SK-N-SH treated with all-trans-retinoic acid at 6 μM for 48 hours (cell line): ENCODE results near the gene GMPR2.

ENCODE experiments used
- ATAC-seq: fragments of 200-7000 bp; cut with Tn5 transposase; 3 replicates; pipeline ENCODE4 v1.9.1; 2020; ENCODE audit warnings: mild to moderate bottlenecking, moderate library complexity
- ARNTL ChIP-seq: fragments of 450-650 bp; formaldehyde crosslinking; IDR thresholded peaks from 2 replicates; pipeline ENCODE4 v1.5.0; 2020; ENCODE audit warnings: low read depth, mild to moderate bottlenecking, moderate library complexity, borderline replicate concordance
- BACH2 ChIP-seq: fragments of 250-450 bp; sonication (Bioruptor Pico); IDR thresholded peaks from 2 replicates; pipeline ENCODE4 v1.9.0; 2021; ENCODE audit warnings: mild to moderate bottlenecking, borderline replicate concordance
- CREB5 ChIP-seq: fragments of 250-450 bp; sonication (Bioruptor Pico); IDR thresholded peaks from 2 replicates; pipeline ENCODE4 v1.5.1; 2020; ENCODE audit warnings: low read depth, mild to moderate bottlenecking, moderate library complexity
- CSDC2 ChIP-seq: fragments of 250-450 bp; sonication (Bioruptor Pico); IDR thresholded peaks from 2 replicates; pipeline ENCODE4 v1.5.0; 2020; ENCODE audit warnings: mild to moderate bottlenecking, moderate library complexity
- ESRRG ChIP-seq: fragments of 250-450 bp; sonication (Bioruptor Pico); IDR thresholded peaks from 2 replicates; pipeline ENCODE4 v1.6.1; 2021; ENCODE audit warnings: mild to moderate bottlenecking
- GLIS3 ChIP-seq: fragments of 250-450 bp; sonication (Bioruptor Pico); IDR thresholded peaks from 2 replicates; pipeline ENCODE4 v1.5.0; 2020; ENCODE audit warnings: mild to moderate bottlenecking, moderate library complexity
- ISL1 ChIP-seq: fragments of 250-450 bp; sonication (Bioruptor Pico); IDR thresholded peaks from 2 replicates; pipeline ENCODE4 v2.1.2; 2022; ENCODE audit warnings: mild to moderate bottlenecking, moderate library complexity
- OSR1 ChIP-seq: fragments of 250-450 bp; sonication (Bioruptor Pico); IDR thresholded peaks from 2 replicates; pipeline ENCODE4 v1.8.0; 2022; ENCODE audit warnings: moderate library complexity, mild to moderate bottlenecking, inconsistent platforms
- PATZ1 ChIP-seq: fragments of 250-450 bp; sonication (Bioruptor Pico); IDR thresholded peaks from 2 replicates; pipeline ENCODE4 v1.8.0; 2020; ENCODE audit warnings: mild to moderate bottlenecking, moderate library complexity, borderline replicate concordance
- PPARA ChIP-seq: fragments of 250-450 bp; sonication (Bioruptor Pico); IDR thresholded peaks from 2 replicates; pipeline ENCODE4 v1.5.0; 2020; ENCODE audit warnings: mild to moderate bottlenecking, borderline replicate concordance
- RARB ChIP-seq: fragments of 250-450 bp; sonication (Bioruptor Pico); IDR thresholded peaks from 2 replicates; pipeline ENCODE4 v1.8.0; 2021; ENCODE audit warnings: mild to moderate bottlenecking, moderate library complexity
- SNAI2 ChIP-seq: fragments of 250-450 bp; sonication (Bioruptor Pico); IDR thresholded peaks from 2 replicates; pipeline ENCODE4 v1.5.0; 2020; ENCODE audit warnings: mild to moderate bottlenecking, moderate library complexity
- TCF4 ChIP-seq: fragments of 250-450 bp; sonication (Bioruptor Pico); IDR thresholded peaks from 2 replicates; pipeline ENCODE4 v1.8.0; 2021; ENCODE audit warnings: mild to moderate bottlenecking, moderate library complexity, borderline replicate concordance
- TOX ChIP-seq: fragments of 250-450 bp; sonication (Bioruptor Pico); IDR thresholded peaks from 2 replicates; pipeline ENCODE4 v1.8.0; 2021; ENCODE audit warnings: mild to moderate bottlenecking, moderate library complexity, borderline replicate concordance
- TSHZ2 ChIP-seq: fragments of 250-450 bp; sonication (Bioruptor Pico); IDR thresholded peaks from 2 replicates; pipeline ENCODE4 v1.5.0; 2020; ENCODE audit warnings: mild to moderate bottlenecking, moderate library complexity
- ZC3H10 ChIP-seq: fragments of 250-450 bp; sonication (Bioruptor Pico); IDR thresholded peaks from 2 replicates; pipeline ENCODE4 v1.5.1; 2021; ENCODE audit warnings: mild to moderate bottlenecking, moderate library complexity
- ZFP3 ChIP-seq: fragments of 250-450 bp; sonication (Bioruptor Pico); IDR thresholded peaks from 2 replicates; pipeline ENCODE4 v1.5.0; 2020; ENCODE audit warnings: mild to moderate bottlenecking, moderate library complexity
- ZFP30 ChIP-seq: fragments of 450-650 bp; formaldehyde crosslinking; IDR thresholded peaks from 2 replicates; pipeline ENCODE4 v1.5.0; 2022; ENCODE audit warnings: mild to moderate bottlenecking, moderate library complexity
- ZNF565 ChIP-seq: fragments of 450-650 bp; formaldehyde crosslinking; conservative IDR thresholded peaks from 2 replicates; pipeline ENCODE4 v1.5.0; 2020; ENCODE audit warnings: low read depth, mild to moderate bottlenecking, moderate library complexity
- ZNF70 ChIP-seq: fragments of 450-650 bp; formaldehyde crosslinking; IDR thresholded peaks from 2 replicates; pipeline ENCODE4 v1.5.0; 2020; ENCODE audit warnings: mild to moderate bottlenecking, moderate library complexity
- ZNF8 ChIP-seq: fragments of 450-650 bp; formaldehyde crosslinking; IDR thresholded peaks from 2 replicates; pipeline ENCODE4 v1.5.0; 2020; ENCODE audit warnings: mild to moderate bottlenecking, moderate library complexity
- TF ChIP-seq, protein P1 (sequence below): fragments of 250-450 bp; sonication (Bioruptor Pico); IDR thresholded peaks from 2 replicates; pipeline ENCODE4 v1.5.1; 2021; ENCODE audit warnings: mild to moderate bottlenecking, moderate library complexity
- TF ChIP-seq, protein P2 (sequence below): fragments of 250-450 bp; sonication (Bioruptor Pico); IDR thresholded peaks from 2 replicates; pipeline ENCODE4 v1.8.0; 2021; ENCODE audit warnings: low read depth, mild to moderate bottlenecking, moderate library complexity, borderline replicate concordance

GMPR2 gene

DNA sequence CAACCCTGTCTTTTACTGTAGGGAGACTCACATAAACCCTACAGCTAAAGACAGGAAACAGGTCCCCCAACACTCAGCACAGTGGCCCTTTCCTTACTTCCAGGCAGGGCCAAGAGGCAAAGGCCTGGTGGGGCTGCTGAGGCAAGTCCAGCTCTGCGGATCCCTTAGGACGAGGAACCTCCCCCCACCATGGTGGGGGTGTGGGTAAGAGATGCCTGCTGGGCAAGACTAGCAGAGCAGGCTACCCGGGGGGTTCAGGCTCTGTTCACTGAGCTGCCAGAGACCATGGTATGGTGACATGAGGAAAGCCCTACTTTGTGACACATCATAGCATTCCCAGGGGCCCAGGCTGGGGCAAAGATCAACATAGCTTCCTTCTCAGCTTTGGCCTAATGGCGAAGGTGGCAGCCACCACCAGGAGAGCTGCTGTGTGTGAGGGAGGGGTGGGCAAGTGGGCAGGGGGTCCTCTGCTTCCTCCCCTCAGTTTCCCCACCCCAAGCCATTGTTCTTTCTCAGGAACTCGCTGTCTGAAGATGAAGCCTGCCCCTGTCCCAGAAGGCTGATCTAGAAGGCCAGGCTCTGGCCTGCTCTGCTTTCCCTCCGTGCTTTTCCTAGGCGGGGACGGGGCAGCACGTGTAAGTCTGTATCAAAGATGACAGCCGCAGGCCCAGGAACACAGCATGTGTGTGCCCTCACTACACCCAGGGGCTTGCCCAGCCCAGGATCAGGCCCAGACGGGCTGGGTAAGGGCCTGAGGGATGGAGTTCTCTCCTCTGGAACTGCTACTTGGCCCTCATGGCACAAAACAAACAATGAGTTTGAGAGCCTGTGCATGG, 19.8 kb downstream of the GMPR2 start:
- TF ChIP-seq RARB (CRISPR knock-in tag) (no peak), BACH2 (no peak), ZNF8 (CRISPR knock-in tag) (no peak), GLIS3 (no peak), ZNF565 (CRISPR knock-in tag) (no peak), PPARA (CRISPR knock-in tag) (no peak), ZFP30 (no peak), TCF4 (CRISPR knock-in tag) (no peak), ZC3H10 (CRISPR knock-in tag) (no peak), ZNF70 (CRISPR knock-in tag) (no peak), ZFP3 (CRISPR knock-in tag) (no peak), ESRRG (CRISPR knock-in tag) (no peak)
- TF ChIP-seq, protein P1, sequence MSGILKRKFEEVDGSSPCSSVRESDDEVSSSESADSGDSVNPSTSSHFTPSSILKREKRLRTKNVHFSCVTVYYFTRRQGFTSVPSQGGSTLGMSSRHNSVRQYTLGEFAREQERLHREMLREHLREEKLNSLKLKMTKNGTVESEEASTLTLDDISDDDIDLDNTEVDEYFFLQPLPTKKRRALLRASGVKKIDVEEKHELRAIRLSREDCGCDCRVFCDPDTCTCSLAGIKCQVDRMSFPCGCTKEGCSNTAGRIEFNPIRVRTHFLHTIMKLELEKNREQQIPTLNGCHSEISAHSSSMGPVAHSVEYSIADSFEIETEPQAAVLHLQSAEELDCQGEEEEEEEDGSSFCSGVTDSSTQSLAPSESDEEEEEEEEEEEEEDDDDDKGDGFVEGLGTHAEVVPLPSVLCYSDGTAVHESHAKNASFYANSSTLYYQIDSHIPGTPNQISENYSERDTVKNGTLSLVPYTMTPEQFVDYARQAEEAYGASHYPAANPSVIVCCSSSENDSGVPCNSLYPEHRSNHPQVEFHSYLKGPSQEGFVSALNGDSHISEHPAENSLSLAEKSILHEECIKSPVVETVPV (CRISPR knock-in tag), result no peak
- ATAC-seq, result no peak

DNA sequence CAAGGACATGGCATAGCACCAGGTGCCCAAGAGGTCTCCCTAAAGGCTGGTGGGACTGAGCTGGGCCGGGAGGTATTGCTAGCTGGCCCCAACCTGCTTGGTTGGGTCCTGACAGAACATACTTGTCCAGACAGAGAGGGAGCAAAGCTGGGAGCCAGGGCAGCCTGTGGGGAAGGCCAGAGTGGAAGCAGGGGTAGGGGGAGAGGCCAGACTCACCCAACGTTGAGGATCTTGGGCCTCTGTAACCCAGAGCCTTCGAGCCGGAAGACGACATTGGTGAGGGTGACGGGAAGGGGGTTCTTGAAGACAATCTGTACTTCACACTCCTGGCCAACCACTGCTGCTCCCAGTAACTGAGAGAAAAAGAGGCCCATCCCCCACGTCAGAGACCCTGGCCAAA, 21.2 kb downstream of the GMPR2 start:
- ATAC-seq, result no peak
- TF ChIP-seq ZNF565 (CRISPR knock-in tag) (no peak), SNAI2 (no peak), ESRRG (CRISPR knock-in tag) (no peak), PPARA (CRISPR knock-in tag) (no peak), TCF4 (CRISPR knock-in tag) (no peak), ZFP30 (no peak), ZC3H10 (CRISPR knock-in tag) (no peak), GLIS3 (no peak), CSDC2 (CRISPR knock-in tag) (no peak), TSHZ2 (CRISPR knock-in tag) (no peak), RARB (CRISPR knock-in tag) (no peak), ARNTL (no peak), CREB5 (CRISPR knock-in tag) (no peak)
- TF ChIP-seq, protein P2, sequence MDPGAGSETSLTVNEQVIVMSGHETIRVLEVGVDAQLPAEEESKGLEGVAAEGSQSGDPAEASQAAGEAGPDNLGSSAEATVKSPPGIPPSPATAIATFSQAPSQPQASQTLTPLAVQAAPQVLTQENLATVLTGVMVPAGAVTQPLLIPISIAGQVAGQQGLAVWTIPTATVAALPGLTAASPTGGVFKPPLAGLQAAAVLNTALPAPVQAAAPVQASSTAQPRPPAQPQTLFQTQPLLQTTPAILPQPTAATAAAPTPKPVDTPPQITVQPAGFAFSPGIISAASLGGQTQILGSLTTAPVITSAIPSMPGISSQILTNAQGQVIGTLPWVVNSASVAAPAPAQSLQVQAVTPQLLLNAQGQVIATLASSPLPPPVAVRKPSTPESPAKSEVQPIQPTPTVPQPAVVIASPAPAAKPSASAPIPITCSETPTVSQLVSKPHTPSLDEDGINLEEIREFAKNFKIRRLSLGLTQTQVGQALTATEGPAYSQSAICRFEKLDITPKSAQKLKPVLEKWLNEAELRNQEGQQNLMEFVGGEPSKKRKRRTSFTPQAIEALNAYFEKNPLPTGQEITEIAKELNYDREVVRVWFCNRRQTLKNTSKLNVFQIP (CRISPR knock-in tag), result no peak
- TF ChIP-seq, all 23 proteins: peak for 0

DNA sequence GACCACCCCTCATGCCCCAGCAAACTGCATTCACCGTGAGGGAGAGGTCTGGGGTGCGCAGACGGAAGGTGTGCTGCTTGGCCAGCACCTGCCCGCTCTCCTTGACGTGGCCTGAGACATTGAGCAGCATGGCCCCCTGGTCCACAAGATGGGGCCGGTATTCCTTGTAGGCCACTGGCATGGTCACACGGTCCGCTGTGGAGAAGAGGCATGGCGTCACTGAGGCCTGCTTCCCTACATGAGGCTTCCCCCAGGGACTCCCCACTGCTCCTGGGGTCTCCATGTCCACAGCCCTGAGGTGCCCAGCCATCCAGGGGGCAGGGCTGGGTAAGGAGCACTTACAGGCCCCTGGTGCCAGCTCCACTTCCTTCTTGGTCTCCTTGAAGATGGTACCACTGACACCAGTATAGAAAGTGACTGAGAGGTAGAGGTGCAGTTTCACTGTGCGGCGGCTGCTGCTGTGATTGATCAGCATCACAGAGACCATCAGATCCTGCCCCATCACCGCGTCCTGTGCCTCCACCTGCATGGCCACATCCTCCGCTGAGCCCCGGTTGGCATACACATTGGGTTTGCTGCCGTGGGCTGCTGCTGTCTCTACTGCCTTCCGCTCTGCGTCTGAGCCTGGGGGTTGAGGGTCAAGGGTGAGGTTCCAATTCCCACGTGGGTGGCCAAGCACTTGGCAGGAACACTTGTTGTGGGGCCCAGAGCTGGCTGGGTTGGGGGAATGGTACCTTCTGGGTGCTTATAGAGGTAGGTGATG, 22.1 kb downstream of the GMPR2 start:
- no peak for ATAC-seq
- TF ChIP-seq PPARA (CRISPR knock-in tag) (no peak), TOX (CRISPR knock-in tag) (no peak), PATZ1 (CRISPR knock-in tag) (no peak), ISL1 (no peak), CSDC2 (CRISPR knock-in tag) (no peak), SNAI2 (no peak), ZNF70 (CRISPR knock-in tag) (no peak), TCF4 (CRISPR knock-in tag) (no peak), BACH2 (no peak), RARB (CRISPR knock-in tag) (no peak), ESRRG (CRISPR knock-in tag) (no peak), ZFP3 (CRISPR knock-in tag) (no peak), OSR1 (no peak)
- TF ChIP-seq, protein P2 (CRISPR knock-in tag), result no peak
- TF ChIP-seq, protein P1 (CRISPR knock-in tag), result no peak
